Retinal pigment epithelial cell (primary cell): Measurements from ENCODE around the gene CCDC78.
"Not testable (repeated sequence)": the region's sequence is repeated elsewhere in the genome, so short reads cannot be mapped to it uniquely, and the experiment has no call there.

Source experiments
- DNase-seq: peaks from one replicate; pipeline ENCODE4 v3.0.0-alpha.2; 2010; ENCODE audit warnings: low read depth
- H3K4me3 ChIP-seq: 2 replicates; pipeline ENCODE4 v1.5.1; 2011; ENCODE audit warnings: mild to moderate bottlenecking, low read length, control low read depth, moderate library complexity
- CTCF ChIP-seq: conservative IDR thresholded peaks from 2 replicates; pipeline ENCODE4 v1.5.1; 2011; ENCODE audit warnings: low read depth, low read length, control low read depth, inconsistent platforms

The CCDC78 gene

GRCh38 chr16:760065-760464 is 33.8 kb upstream of the CCDC78 start:
- no peak for DNase-seq
- no peak overlapping the region for H3K4me3 ChIP-seq
- no peak for TF ChIP-seq CTCF

- H3K4me3 ChIP-seq: no peak overlapping the region
- TF ChIP-seq CTCF: no peak
- no peak for DNase-seq
Observed at GRCh38 chr16:759110-759910, 33.1 kb upstream of the CCDC78 start.

- no peak for DNase-seq
Observed at GRCh38 chr16:756428-756827, 30.2 kb upstream of the CCDC78 start.

GRCh38 chr16:754656-755055 is 28.4 kb upstream of the CCDC78 start:
- H3K4me3 ChIP-seq: no peak overlapping the region
- DNase-seq: no peak
- TF ChIP-seq CTCF: no peak

More at GRCh38 chr16:756428-756827, 30.2 kb upstream of the CCDC78 start:
- H3K4me3 ChIP-seq: no peak overlapping the region
- no peak for TF ChIP-seq CTCF

- DNase-seq, H3K4me3 ChIP-seq: not testable (repeated sequence)
Observed at GRCh38 chr16:754121-754607, 27.9 kb upstream of the CCDC78 start.

GRCh38 chr16:752007-752312 is 25.7 kb upstream of the CCDC78 start:
- no peak for TF ChIP-seq CTCF
- H3K4me3 ChIP-seq: no peak overlapping the region
- no peak for DNase-seq

- no peak for TF ChIP-seq CTCF
- H3K4me3 ChIP-seq: no peak overlapping the region
- DNase-seq: no peak
Observed at GRCh38 chr16:751152-752006, 25.1 kb upstream of the CCDC78 start.
